Left lobe of liver (tissue), 2 donors: ENCODE results near the gene C3orf70. TPM values are rescaled to one million over a fixed set of nuclear protein-coding genes. Genes with fewer than 3 reads are reported as not detected.

Experiments used
- ATAC-seq: fragments of 200-7000 bp; cut with Tn5 transposase; one replicate; pipeline ENCODE4 v1.9.1; 2020; ENCODE audit warnings: mild to moderate bottlenecking, moderate library complexity
- DNase-seq: peaks from one replicate; pipeline ENCODE4 v3.0.0-alpha.2; 2020; ENCODE audit warnings: low spot score
- total RNA-seq: library from RNA; stranded (reverse); gene quantifications from one replicate; pipeline ENCODE4 v1.2.1, GENCODE V29; 2021
- donor health status: DM: no; HTN: no; CAD: no; lungs with moderate emphysema.
- donor health status: DM: no; HTN: yes; CAD: no.

C3orf70 gene
- total RNA-seq, 1 donor from 2014 or later = 0.28 TPM

- DNase-seq (no peak), ATAC-seq (no peak)
Observed at GRCh38 chr3:185089751-185090150, 63.1 kb downstream of the C3orf70 start.

- DNase-seq (no peak), ATAC-seq (no peak)
Observed at GRCh38 chr3:185089343-185089742, 63.5 kb downstream of the C3orf70 start.

- DNase-seq (no peak), ATAC-seq (no peak)
Observed at GRCh38 chr3:185087419-185087818, 65.4 kb downstream of the C3orf70 start.

- ATAC-seq = no peak
Observed at GRCh38 chr3:185084901-185085300, 68.0 kb downstream of the C3orf70 start.

GRCh38 chr3:185084402-185084801, 68.5 kb downstream of the C3orf70 start:
- ATAC-seq (no peak), DNase-seq (no peak)

More at GRCh38 chr3:185084901-185085300, 68.0 kb downstream of the C3orf70 start:
- no peak for DNase-seq

GRCh38 chr3:185082829-185083228, 70.0 kb downstream of the C3orf70 start:
- DNase-seq (no peak), ATAC-seq (no peak)

- no peak for DNase-seq
- no peak for ATAC-seq
Observed at GRCh38 chr3:185082149-185082548, 70.7 kb downstream of the C3orf70 start.

- ATAC-seq (no peak), DNase-seq (no peak)
Observed at GRCh38 chr3:185081521-185081920, 71.3 kb downstream of the C3orf70 start.

- DNase-seq (no peak), ATAC-seq (no peak)
Observed at GRCh38 chr3:185079625-185080024, 73.2 kb downstream of the C3orf70 start.

- DNase-seq = no peak
- ATAC-seq = no peak
Observed at GRCh38 chr3:185076219-185076618, 76.6 kb downstream of the C3orf70 start.

- no peak for DNase-seq
- no peak for ATAC-seq
Observed at GRCh38 chr3:185075547-185075946, 77.3 kb downstream of the C3orf70 start.

- no peak for ATAC-seq
- DNase-seq = no peak
Observed at GRCh38 chr3:185071287-185071800, 81.5 kb downstream of the C3orf70 start.

GRCh38 chr3:185070491-185071286, 82.2 kb downstream of the C3orf70 start:
- DNase-seq (no peak), ATAC-seq (peak; percentile 67)

- no peak for ATAC-seq
- no peak for DNase-seq
Observed at GRCh38 chr3:185069037-185070030, 83.5 kb downstream of the C3orf70 start.

GRCh38 chr3:185067173-185067572, 85.7 kb downstream of the C3orf70 start:
- ATAC-seq = no peak

GRCh38 chr3:185066251-185066650, 86.6 kb downstream of the C3orf70 start:
- no peak for ATAC-seq
- no peak for DNase-seq

More at GRCh38 chr3:185067173-185067572, 85.7 kb downstream of the C3orf70 start:
- DNase-seq = no peak

GRCh38 chr3:185065059-185065458, 87.8 kb downstream of the C3orf70 start:
- ATAC-seq = no peak
- no peak for DNase-seq

GRCh38 chr3:185063431-185063830, 89.4 kb downstream of the C3orf70 start:
- no peak for DNase-seq
- ATAC-seq = no peak

GRCh38 chr3:185062191-185062590, 90.7 kb downstream of the C3orf70 start:
- DNase-seq = no peak
- ATAC-seq = no peak

- ATAC-seq = no peak
- no peak for DNase-seq
Observed at GRCh38 chr3:185060655-185061054, 92.2 kb downstream of the C3orf70 start.

GRCh38 chr3:185059766-185060165, 93.1 kb downstream of the C3orf70 start:
- no peak for ATAC-seq
- no peak for DNase-seq
